ENCODE measurements around the gene SRBD1.

DNA sequence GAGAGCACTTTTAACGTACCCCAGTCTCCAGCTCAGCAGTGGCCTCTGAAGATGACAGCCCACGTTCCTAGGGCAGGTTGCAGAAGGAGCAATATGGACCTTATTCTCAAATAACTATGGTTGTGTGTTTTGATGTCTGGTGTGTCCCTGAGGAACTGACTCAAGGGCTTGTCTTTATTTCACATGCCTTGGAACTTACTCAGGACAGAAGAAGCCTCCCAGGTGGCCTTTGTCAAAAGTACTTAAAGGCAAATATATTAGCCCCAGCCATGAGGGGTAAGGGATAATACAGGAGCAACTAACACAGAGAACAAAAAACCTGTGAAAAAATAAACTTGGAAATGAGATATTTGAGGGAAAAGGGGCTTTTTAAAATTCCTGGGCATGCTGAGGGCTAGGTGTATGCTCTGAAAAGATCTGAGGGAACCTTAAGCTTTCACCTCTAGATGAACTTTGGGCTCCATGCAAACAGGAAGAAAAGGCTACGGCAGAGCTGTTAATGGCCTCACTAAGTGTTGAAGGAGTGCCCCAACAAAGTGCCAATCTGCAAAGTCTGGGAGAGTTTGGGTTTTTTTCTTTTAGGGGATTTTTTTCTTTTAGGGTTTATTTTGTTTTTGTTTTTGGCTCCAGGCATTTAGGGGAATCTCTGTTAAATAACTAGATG, 40.3 kb downstream of the SRBD1 start:
- TF ChIP-seq EZH2 (optimal IDR thresholded peaks at IDR 0.05; ENCODE audit: low read depth, low read length) (no peak), EZH2phosphoT487 (IDR thresholded peaks at IDR 0.05; ENCODE audit: low read length) (no peak)
- TF ChIP-seq, protein P1, sequence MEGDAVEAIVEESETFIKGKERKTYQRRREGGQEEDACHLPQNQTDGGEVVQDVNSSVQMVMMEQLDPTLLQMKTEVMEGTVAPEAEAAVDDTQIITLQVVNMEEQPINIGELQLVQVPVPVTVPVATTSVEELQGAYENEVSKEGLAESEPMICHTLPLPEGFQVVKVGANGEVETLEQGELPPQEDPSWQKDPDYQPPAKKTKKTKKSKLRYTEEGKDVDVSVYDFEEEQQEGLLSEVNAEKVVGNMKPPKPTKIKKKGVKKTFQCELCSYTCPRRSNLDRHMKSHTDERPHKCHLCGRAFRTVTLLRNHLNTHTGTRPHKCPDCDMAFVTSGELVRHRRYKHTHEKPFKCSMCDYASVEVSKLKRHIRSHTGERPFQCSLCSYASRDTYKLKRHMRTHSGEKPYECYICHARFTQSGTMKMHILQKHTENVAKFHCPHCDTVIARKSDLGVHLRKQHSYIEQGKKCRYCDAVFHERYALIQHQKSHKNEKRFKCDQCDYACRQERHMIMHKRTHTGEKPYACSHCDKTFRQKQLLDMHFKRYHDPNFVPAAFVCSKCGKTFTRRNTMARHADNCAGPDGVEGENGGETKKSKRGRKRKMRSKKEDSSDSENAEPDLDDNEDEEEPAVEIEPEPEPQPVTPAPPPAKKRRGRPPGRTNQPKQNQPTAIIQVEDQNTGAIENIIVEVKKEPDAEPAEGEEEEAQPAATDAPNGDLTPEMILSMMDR (IDR thresholded peaks at IDR 0.05; ENCODE audit: low read length): no peak

Data from MM.1S (cell line).